SK-N-MC (cell line): ENCODE measurements around the gene KLHL26.

ENCODE experiments used
- EZH2 ChIP-seq: fragments of 200-600 bp; sonication (generic); IDR thresholded peaks from one replicate; pipeline ENCODE4 v1.6.1; 2017; ENCODE audit warnings: antibody characterized with exemption
- FOXP2 ChIP-seq: optimal IDR thresholded peaks from 2 replicates; pipeline ENCODE3; 2011; ENCODE audit warnings: mild to moderate bottlenecking, moderate library complexity; ENCODE audit not compliant: insufficient read depth; ENCODE audit errors: extremely low read length, control extremely low read depth
- POLR2AphosphoS5 ChIP-seq: IDR thresholded peaks from 2 replicates; pipeline ENCODE4 v1.6.1; 2012; ENCODE audit warnings: mild to moderate bottlenecking, low read depth, low read length, borderline replicate concordance

DNA sequence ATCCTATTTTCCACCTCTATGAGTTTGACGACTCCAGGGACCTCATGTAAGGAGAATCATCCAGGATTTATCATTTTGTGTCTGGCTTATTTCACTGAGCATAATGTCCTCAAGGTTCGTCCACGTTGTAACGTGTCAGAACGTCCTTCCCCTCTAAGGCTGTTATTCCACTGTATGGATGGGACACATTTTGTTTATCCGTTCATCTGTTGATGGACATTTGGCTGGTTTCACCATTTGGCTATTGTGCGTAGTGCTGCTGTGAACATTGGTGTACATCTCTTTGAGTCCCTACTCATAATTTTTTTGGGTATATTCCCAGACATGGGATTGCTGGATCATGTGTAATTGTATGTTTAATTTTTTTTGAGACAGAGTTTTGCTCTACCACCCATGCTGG lies 68.1 kb downstream of the KLHL26 start:
- TF ChIP-seq POLR2AphosphoS5 (no peak), EZH2 (no peak), FOXP2 (no peak)
